ENCODE results near the gene FAIM2. TPM values are rescaled to one million over a fixed set of nuclear protein-coding genes. Genes with fewer than 3 reads are reported as not detected.

The FAIM2 gene
- total and polyA plus RNA-seq, 9 of the 15 experiments (the other 6 are each of a cell fraction or from before 2014, with no cell fraction given), result 0.01 to 0.10 TPM; not detected in 7

- H3K9ac ChIP-seq (ENCODE audit: insufficient read depth in 1 of 2, low read depth in 2 of 2, low read length in 2 of 2), result peak overlapping the region in 1 of 2 experiments; percentile 61; a peak in 1 of 4 replicates
- 85% methylated on average over 10 of the region's 10 CpGs for WGBS (ENCODE audit: insufficient coverage, low coverage, missing lambda C conversion rate)
Observed at GRCh38 chr12:49821373-49822287, 82.1 kb downstream of the FAIM2 start.

More at GRCh38 chr12:49821373-49822287, 82.1 kb downstream of the FAIM2 start:
- intact Hi-C loops (cut with micrococcal nuclease) (no loop called here), in situ Hi-C loops (cut with MboI) (no loop called here)
- no peak for FAIRE-seq
- Histone ChIP-seq H3K4me3 (no peak overlapping the region), H3K27me3 (ENCODE audit: control insufficient read depth in 2 of 2, insufficient read depth in 2 of 2, low read length in 2 of 2) (no peaks in the 10 kb centered on the region), H3K9me3 (replicated peaks; ENCODE audit: control insufficient read depth, insufficient read depth, low read depth, low read length) (no peaks in the 10 kb centered on the region), H3K9me1 (ENCODE audit: control insufficient read depth, insufficient read depth, low read length) (no peaks in the 10 kb centered on the region), H4K20me1 (replicated peaks; ENCODE audit: control insufficient read depth, insufficient read depth, low read length) (peaks cover 4% of the 10 kb centered on the region; the same call in 1 of the 2 replicates), H3K4me2 (ENCODE audit: insufficient read depth, low read length) (no peak overlapping the region), H3K27ac (ENCODE audit: extremely low read depth, low read depth, low read length) (no peak overlapping the region), H3K4me1 (replicated peaks in 1 of 2; ENCODE audit: control insufficient read depth in 2 of 2, insufficient read depth in 2 of 2, low read length in 2 of 2) (peaks cover under 1 to 13% of the 10 kb centered on the region in 2 experiments; a peak in 3 of 5 replicates), H3K36me3 (ENCODE audit: control insufficient read depth, insufficient read depth, low read length) (peaks cover 3% of the 10 kb centered on the region; the same call in 1 of the 3 replicates), H3K79me2 (ENCODE audit: control insufficient read depth, insufficient read depth, low read length) (no peaks in the 10 kb centered on the region; the same call in 2 of the 3 replicates), H2AFZ (ENCODE audit: low read depth, low read length) (no peak overlapping the region)
- BruUV-seq (replicated peaks), result no TSS peak
- ChIA-PET POLR2A (interaction anchor here (0.6 to 1.8 kb wide), 4 partner anchors 10 to 154 kb away, joined by 3 to 9 read pairs (median 4); no protein-coding TSS in a partner anchor), CTCF (ENCODE audit: low intra/inter-chr PET ratio) (no interaction called here)
- TF ChIP-seq MAX (CRISPR knock-in tag; IDR thresholded peaks at IDR 0.05) (peak; percentile 34; the same call in 1 of the 2 replicates), ZNF592 (IDR thresholded peaks at IDR 0.05) (no peak), MITF (IDR thresholded peaks at IDR 0.05) (no peak)
- DNase-seq (ENCODE audit: extremely low read depth in 1 of 4, low spot score in 3 of 4), result no peak
- no peak for ATAC-seq
